NOMO-1 treated with dmso at 0.1 percent for 144 hours (cell line): ENCODE measurements around the gene SCYGR5.
"Not testable (repeated sequence)": the region's sequence is repeated elsewhere in the genome, so short reads cannot be mapped to it uniquely, and the experiment has no call there.

ENCODE experiments used
- DNase-seq: peaks from one replicate; lab custom pipeline; 2025; ENCODE audit not compliant: unreplicated experiment; lab: John Stamatoyannopoulos, UW

SCYGR5 gene

GRCh38 chr2:227671170-227671905 is 4.7 kb downstream of the SCYGR5 start:
- no peak for DNase-seq

GRCh38 chr2:227673620-227674019 is 7.0 kb downstream of the SCYGR5 start:
- DNase-seq = not testable (repeated sequence)

- no peak for DNase-seq
Observed at GRCh38 chr2:227674485-227674884, 7.9 kb downstream of the SCYGR5 start.

GRCh38 chr2:227677928-227678327 is 11.3 kb downstream of the SCYGR5 start:
- no peak for DNase-seq

- no peak for DNase-seq
Observed at GRCh38 chr2:227684258-227684657, 17.7 kb downstream of the SCYGR5 start.

GRCh38 chr2:227687189-227687588 is 20.6 kb downstream of the SCYGR5 start:
- no peak for DNase-seq

- no peak for DNase-seq
Observed at GRCh38 chr2:227696990-227697679, 30.5 kb downstream of the SCYGR5 start.

GRCh38 chr2:227701556-227701955 is 35.0 kb downstream of the SCYGR5 start:
- no peak for DNase-seq

- DNase-seq = no peak
Observed at GRCh38 chr2:227703280-227703732, 36.7 kb downstream of the SCYGR5 start.

- DNase-seq = no peak
Observed at GRCh38 chr2:227703961-227704360, 37.4 kb downstream of the SCYGR5 start.

GRCh38 chr2:227706859-227707258 is 40.3 kb downstream of the SCYGR5 start:
- DNase-seq = no peak

GRCh38 chr2:227707390-227707789 is 40.8 kb downstream of the SCYGR5 start:
- DNase-seq = no peak

- DNase-seq = no peak
Observed at GRCh38 chr2:227710986-227711385, 44.4 kb downstream of the SCYGR5 start.

GRCh38 chr2:227713291-227713690 is 46.7 kb downstream of the SCYGR5 start:
- DNase-seq = no peak

GRCh38 chr2:227716501-227716900 is 49.9 kb downstream of the SCYGR5 start:
- DNase-seq = no peak
